HL-60 (cell line): Measurements from ENCODE around the gene ANXA7.
"Not testable (repeated sequence)": the region's sequence is repeated elsewhere in the genome, so short reads cannot be mapped to it uniquely, and the experiment has no call there.

ENCODE experiments used
- DNase-seq, 2 experiments: peaks; one replicate each; pipeline ENCODE4 v3.0.0-alpha.2; 2010 to 2020; ENCODE audit warnings: low read depth in 1 of 2, low spot score in 1 of 2
- H3K27ac ChIP-seq: fragments of 250-450 bp; sonication (Bioruptor Pico); replicated peaks from 2 replicates; pipeline ENCODE4 v1.5.1; 2020; ENCODE audit warnings: mild to moderate bottlenecking, moderate library complexity
- H3K27me3 ChIP-seq: fragments of 250-450 bp; sonication (Bioruptor Pico); 2 replicates; pipeline ENCODE4 v1.5.1; 2021; ENCODE audit warnings: mild to moderate bottlenecking, moderate library complexity; ENCODE audit not compliant: insufficient read depth, poor library complexity, severe bottlenecking
- H3K4me3 ChIP-seq: replicated peaks from 2 replicates; pipeline ENCODE4 v1.5.1; 2011; ENCODE audit warnings: mild to moderate bottlenecking, control low read depth, low read length; ENCODE audit not compliant: insufficient read depth
- GABPA ChIP-seq: IDR thresholded peaks from 2 replicates; pipeline ENCODE4 v1.6.1; 2012; ENCODE audit warnings: low read depth
- POLR2AphosphoS5 ChIP-seq: IDR thresholded peaks from 2 replicates; pipeline ENCODE4 v1.6.1; 2012; ENCODE audit warnings: low read depth
- SPI1 ChIP-seq: IDR thresholded peaks from 2 replicates; pipeline ENCODE4 v1.6.1; 2012; ENCODE audit warnings: low read depth, mild to moderate bottlenecking, borderline replicate concordance
- TF ChIP-seq, protein P1 (sequence below): IDR thresholded peaks from one replicate; pipeline ENCODE4 v1.5.1; 2011; ENCODE audit warnings: low read length, control low read depth, inconsistent platforms; ENCODE audit not compliant: insufficient read depth
- TF ChIP-seq, protein P2 (sequence below): IDR thresholded peaks from 2 replicates; pipeline ENCODE4 v1.6.1; 2012; ENCODE audit warnings: low read depth; ENCODE audit not compliant: insufficient replicate concordance

The ANXA7 gene

DNA sequence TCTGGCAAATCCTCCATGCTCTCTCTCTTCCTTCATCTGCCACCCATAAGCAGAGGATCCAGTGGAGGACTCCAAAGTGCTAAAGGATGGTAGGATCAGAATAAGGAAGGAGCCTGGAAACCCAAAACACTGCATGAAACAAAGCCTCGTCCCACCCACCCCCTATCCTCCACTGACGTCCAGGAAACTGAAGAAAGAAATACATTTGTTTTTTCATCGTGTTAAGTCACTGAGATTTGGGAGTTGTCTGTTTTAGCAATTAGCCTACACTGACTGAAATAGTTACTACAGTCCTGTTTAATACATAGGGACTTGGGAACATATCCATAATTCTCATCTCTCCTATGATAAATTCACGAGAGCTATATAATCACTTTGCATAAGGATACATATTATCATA, 14.8 kb downstream of the ANXA7 start:
- DNase-seq = no peak
- H3K4me3 ChIP-seq = no peak overlapping the region
- H3K27me3 ChIP-seq = no peaks in the 10 kb centered on the region
- no peak overlapping the region for H3K27ac ChIP-seq
- TF ChIP-seq POLR2AphosphoS5 (no peak), SPI1 (no peak), GABPA (no peak)
- TF ChIP-seq, protein P1, sequence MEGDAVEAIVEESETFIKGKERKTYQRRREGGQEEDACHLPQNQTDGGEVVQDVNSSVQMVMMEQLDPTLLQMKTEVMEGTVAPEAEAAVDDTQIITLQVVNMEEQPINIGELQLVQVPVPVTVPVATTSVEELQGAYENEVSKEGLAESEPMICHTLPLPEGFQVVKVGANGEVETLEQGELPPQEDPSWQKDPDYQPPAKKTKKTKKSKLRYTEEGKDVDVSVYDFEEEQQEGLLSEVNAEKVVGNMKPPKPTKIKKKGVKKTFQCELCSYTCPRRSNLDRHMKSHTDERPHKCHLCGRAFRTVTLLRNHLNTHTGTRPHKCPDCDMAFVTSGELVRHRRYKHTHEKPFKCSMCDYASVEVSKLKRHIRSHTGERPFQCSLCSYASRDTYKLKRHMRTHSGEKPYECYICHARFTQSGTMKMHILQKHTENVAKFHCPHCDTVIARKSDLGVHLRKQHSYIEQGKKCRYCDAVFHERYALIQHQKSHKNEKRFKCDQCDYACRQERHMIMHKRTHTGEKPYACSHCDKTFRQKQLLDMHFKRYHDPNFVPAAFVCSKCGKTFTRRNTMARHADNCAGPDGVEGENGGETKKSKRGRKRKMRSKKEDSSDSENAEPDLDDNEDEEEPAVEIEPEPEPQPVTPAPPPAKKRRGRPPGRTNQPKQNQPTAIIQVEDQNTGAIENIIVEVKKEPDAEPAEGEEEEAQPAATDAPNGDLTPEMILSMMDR = no peak
- TF ChIP-seq, protein P2, sequence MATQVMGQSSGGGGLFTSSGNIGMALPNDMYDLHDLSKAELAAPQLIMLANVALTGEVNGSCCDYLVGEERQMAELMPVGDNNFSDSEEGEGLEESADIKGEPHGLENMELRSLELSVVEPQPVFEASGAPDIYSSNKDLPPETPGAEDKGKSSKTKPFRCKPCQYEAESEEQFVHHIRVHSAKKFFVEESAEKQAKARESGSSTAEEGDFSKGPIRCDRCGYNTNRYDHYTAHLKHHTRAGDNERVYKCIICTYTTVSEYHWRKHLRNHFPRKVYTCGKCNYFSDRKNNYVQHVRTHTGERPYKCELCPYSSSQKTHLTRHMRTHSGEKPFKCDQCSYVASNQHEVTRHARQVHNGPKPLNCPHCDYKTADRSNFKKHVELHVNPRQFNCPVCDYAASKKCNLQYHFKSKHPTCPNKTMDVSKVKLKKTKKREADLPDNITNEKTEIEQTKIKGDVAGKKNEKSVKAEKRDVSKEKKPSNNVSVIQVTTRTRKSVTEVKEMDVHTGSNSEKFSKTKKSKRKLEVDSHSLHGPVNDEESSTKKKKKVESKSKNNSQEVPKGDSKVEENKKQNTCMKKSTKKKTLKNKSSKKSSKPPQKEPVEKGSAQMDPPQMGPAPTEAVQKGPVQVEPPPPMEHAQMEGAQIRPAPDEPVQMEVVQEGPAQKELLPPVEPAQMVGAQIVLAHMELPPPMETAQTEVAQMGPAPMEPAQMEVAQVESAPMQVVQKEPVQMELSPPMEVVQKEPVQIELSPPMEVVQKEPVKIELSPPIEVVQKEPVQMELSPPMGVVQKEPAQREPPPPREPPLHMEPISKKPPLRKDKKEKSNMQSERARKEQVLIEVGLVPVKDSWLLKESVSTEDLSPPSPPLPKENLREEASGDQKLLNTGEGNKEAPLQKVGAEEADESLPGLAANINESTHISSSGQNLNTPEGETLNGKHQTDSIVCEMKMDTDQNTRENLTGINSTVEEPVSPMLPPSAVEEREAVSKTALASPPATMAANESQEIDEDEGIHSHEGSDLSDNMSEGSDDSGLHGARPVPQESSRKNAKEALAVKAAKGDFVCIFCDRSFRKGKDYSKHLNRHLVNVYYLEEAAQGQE = no peak

DNA sequence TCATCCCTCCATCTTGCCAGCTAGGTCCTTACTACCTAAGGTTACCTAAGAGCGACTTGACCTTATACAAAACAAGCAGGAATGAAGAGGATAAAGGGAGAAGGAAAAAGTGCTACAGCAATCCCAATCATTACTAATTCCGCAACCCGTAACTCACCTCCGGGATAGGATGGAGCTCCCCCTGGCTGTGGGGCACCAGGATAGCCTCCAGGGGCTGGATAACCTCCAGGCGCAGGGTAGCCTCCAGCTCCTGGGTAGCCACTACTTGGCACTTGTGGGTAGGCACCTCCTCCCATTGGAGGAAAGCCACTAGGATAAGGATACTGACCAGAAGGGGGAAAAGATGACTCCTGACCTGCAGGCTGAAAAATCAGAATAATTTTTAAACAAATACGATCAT, 15.8 kb downstream of the ANXA7 start:
- DNase-seq = no peak
- no peaks in the 10 kb centered on the region for H3K27me3 ChIP-seq
- TF ChIP-seq, protein P2 = no peak
- TF ChIP-seq GABPA = no peak
- TF ChIP-seq SPI1 = no peak
- no peak for TF ChIP-seq POLR2AphosphoS5
- TF ChIP-seq, protein P1 = no peak
- no peak overlapping the region for H3K27ac ChIP-seq
- no peak overlapping the region for H3K4me3 ChIP-seq

DNA sequence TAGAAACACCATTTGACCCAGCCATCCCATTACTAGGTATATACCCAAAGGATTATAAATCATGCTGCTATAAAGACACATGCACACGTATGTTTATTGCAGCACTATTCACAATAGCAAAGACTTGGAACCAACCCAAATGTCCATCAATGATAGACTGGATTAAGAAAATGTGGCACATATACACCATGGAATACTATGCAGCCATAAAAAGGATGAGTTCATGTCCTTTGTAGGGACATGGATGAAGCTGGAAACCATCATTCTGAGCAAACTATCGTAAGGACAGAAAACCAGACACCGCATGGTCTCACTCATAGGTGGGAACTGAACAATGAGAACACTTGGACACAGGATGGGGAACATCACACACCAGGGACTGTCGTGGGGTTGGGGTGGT, 19.5 kb downstream of the ANXA7 start:
- not testable (repeated sequence) for H3K4me3 ChIP-seq, DNase-seq, H3K27ac ChIP-seq, H3K27me3 ChIP-seq

DNA sequence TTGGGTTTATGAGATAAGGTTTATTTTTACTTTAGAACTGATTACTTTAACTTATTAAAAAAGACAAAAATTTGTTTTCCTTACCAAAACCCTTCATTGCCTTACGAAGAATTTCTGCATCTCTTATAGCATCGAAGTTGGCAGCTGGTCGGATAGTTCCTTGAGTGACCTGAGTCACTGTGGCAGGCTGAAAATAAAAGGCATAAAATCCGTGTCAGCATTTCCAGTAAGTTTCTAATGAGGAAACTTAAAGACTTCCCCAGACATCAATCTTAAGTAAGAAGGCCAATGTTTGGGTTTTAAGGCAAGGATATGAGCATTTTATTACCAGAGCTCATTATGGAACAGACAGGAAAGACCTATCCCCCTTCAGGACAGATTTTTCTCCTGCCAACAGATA, 25.6 kb downstream of the ANXA7 start:
- DNase-seq = no peak
- H3K4me3 ChIP-seq = no peak overlapping the region
- TF ChIP-seq, protein P1 = no peak
- TF ChIP-seq, protein P2 = no peak
- no peak for TF ChIP-seq POLR2AphosphoS5
- no peak for TF ChIP-seq GABPA
- TF ChIP-seq SPI1 = no peak
- H3K27me3 ChIP-seq = no peaks in the 10 kb centered on the region
- no peak overlapping the region for H3K27ac ChIP-seq
